Measurements from ENCODE around the gene PLK3.
A peak's percentile ranks its signal among the peaks of the same experiment; 100 is the strongest.
"Not testable (repeated sequence)": the region's sequence is repeated elsewhere in the genome, so short reads cannot be mapped to it uniquely, and the experiment has no call there.

Gene PLK3

DNA sequence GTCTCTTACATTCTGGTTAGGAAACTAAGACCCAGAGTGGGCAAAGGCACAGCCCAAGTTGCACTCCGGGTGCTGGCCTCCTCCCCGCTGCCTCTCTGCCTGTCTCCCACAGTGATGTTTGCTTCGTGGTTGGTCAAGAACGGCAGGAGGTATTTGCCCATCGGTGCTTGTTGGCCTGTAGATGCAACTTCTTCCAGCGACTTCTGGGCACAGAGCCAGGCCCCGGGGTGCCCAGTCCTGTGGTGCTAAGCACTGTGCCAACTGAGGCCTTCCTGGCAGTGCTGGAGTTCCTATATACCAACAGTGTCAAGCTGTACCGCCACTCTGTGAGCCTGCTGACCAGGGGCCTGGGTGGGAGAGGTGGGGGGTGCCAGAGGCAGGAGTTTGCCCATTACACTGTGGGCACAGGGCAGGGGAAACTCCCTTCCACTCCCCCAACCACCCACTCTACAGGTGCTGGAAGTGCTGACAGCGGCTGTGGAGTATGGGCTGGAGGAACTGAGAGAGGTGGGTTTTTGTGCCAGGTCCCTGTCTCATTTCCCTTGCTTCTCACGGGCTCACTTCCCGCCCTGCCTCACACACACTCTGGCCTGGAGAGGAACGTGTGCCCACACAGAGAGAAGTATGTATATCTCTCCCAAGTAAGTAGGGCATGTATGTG is 10.1 kb downstream of the PLK3 start:
- DNase-seq = no peak

- not testable (repeated sequence) for DNase-seq
These were observed 10.6 kb downstream of the PLK3 start for GRCh38 chr1:44810762-44811105.

DNA sequence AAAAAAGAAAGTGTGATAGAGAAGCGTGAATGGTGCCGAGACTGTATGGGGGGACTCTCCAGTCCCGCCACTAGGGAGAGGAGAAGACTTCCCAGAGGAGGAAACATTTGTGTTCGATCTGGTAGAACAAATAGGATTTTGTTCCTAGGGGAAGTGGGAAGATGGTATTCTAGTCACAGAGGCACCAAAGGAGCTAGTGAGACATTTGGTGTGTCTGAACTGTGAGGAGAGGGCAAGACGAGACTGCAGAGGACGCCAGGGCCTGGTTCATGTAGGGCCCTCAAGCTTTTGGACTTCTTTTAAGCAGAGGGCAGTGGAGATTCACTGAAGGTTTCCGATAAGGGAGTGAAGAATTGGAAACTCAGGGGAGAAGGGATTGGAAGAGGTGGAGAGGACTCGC is 11.1 kb downstream of the PLK3 start:
- no peak for DNase-seq

DNA sequence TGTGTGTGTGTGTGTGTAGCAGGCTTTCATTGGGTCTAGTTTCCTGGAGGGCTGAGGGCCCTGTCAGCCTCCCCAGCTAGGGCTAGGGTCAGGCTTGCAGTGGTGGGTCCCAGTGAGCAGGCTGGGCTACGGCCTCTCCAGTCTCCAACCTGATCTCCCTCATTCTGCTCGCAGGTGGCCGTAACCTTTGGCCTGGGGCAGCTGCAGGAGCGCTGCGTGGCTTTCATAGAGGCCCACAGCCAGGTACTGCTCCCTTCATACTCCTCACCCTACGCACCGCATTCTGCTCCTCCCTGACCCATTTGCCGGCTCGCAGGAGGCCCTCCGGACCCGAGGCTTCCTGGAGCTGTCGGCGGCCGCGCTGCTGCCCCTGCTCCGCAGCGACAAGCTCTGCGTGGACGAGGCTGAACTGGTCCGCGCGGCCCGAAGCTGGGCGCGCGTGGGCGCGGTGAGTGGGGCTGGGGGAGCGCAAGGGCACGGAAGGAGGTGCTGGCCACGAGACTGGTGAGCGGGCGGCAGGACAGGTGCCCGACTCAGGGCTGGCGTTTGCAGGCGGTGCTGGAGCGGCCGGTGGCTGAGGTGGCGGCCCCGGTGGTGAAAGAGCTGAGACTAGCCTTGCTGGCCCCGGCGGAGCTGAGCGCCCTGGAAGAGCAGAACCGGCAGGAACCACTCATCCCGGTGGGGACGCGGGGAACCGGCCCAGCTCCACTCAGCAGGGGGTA is 12.8 kb downstream of the PLK3 start:
- no peak for DNase-seq

GRCh38 chr1:44815926-44816325 is 15.7 kb downstream of the PLK3 start:
- not testable (repeated sequence) for DNase-seq

GRCh38 chr1:44817307-44817706 is 17.1 kb downstream of the PLK3 start:
- no peak for DNase-seq

- DNase-seq = no peak
These were observed 17.8 kb downstream of the PLK3 start for GRCh38 chr1:44817771-44818495.

DNA sequence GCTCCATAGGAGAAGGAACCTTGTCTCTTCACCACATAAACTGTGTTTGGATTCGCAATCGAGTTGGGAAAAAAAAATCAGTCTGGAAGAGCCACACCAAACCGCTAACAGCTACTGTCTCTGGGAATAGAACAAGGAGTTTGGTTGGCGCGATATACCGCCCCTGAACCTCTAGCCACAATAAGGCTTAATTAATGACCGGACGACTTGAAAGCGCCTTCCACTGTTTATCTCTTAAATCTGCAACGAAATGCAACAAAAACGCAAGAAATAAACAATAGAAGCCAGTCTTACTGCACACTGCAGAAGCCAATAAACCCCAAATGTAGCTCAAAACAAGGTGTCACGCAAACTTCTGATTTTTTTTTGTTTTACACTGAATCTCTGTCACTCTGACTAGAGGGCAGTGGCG is 19.0 kb downstream of the PLK3 start:
- DNase-seq = peak; percentile 67

GRCh38 chr1:44819608-44820327 is 19.6 kb downstream of the PLK3 start:
- peak; percentile 97 for DNase-seq

DNA sequence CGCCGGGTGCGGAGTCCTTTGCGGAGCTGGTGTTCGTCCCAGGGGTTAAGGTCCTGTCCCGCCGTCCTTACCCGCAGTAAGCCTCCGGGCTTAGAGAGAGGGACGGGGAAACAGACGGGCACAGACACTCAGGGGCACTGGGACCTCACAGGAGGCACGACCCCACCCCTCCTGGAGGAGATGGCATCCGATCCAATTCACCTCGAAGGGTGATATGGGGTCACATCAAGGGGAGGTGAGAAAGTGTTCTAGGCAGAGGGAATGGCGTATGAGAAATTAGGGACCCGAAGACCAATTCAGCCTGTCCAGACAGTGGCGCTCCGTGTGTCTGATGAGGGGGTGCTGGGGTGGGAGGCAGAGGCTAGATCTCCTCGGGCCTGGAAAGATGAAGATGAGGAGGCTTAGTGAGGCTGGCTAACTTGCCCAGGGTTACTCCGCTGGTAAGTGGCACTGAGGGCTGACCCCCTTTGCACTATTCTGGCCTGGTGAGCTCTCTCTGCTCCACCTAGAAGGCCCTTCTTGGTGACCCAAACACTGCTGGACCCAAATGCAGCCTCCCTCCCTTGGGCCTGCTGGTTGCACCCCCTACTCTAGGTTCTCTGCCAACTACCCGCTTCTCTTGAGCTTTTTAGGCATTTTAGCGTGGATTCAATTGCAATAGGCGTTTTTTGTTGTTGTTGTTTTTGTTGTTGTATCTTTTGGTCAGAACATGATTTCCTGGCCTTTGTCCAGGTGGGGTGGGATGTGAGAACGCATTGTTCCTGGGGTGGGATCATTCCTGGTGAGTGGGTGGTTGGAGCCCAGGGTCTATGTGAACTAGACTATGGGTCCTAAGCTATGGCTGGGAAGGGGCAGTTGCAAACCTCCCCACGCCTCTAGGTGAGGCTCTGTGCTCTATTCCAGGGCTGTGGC is 20.4 kb downstream of the PLK3 start:
- DNase-seq = no peak

DNA sequence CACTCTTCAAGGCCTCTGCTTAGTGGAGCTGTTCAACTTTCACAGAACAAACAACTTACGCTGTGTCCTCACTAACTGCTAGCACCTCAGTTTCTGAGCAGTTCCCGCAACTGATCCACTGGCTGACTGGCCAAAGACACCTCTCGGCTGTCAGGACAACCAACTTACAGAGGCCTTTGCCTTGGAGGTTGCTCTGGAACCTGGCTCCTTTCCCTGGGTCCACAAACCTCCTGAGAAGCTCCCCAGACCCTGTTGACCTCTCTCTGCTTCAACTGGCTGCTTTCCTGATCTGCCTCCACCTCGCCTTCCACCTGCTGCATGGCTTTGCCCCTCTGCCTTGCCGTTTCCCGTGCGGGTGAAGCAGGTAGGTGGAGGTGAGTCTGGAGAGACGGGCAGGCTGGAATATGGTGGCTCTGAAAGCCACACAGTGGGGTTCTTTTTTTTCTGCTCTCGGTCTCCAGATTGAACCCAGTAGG is 21.1 kb downstream of the PLK3 start:
- no peak for DNase-seq

GRCh38 chr1:44822131-44822701 is 22.0 kb downstream of the PLK3 start:
- DNase-seq = no peak

- DNase-seq = no peak
These were observed 22.8 kb downstream of the PLK3 start for GRCh38 chr1:44822981-44823451.

DNA sequence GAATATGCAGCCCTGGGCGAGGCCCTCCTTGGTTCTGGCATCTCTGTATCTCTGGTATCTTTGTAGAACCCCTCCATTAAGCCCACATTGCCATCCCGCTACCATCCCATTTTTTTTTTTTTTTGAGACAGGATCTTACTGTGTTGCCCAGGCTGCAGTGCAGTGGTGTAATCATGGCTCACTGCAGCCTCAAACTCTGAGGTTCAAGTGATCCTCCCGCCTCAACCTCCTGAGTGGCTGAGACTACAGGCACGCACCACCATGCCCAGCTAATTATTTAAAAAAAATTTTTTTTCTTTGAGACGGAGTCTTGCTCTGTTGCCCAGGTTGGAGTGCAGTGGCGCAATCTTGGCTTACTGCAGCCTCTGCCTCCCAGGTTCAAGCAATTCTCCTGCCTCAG is 24.2 kb downstream of the PLK3 start:
- DNase-seq = not testable (repeated sequence)

GRCh38 chr1:44826375-44827196 is 26.4 kb downstream of the PLK3 start:
- DNase-seq = no peak

DNA sequence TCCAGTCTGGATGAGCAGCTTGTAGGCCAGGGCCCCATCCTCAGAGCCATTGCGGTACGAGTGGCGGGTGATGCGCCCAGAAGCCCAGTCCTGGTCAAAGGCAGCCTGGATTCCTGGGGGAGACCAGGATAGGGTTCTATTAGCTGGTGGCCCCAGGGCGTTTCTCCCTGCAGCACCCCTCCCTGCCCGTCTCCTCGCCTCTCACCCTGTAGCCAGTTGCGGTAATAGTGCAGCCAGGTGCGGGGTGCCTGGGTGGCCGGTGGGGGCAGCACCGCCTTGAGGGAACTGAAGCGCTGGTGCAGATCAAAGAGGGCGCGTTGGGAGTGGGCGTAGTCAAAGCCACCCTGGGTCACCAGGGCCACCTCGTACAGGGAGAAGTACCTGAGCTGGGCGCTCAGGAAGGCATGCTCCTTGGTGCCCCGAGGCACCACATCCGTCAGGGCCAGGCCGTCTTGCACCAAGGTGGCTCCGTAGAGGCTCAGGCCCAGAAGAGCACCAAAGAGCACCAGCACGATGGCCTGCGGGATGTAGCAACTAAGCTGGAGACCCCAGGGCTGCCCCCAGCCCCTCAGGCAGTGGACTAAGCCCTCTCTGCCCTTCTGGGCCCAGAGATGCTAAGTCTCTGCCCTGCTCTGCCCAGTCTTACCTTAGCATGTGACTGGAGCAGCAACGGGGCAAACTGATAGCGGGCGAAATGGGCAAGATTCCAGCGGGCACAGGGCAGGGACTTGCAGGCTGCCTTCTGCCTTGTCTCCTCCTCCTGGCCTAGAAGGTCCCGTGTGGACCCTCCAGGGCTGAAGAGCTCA is 27.2 kb downstream of the PLK3 start:
- no peak for DNase-seq

DNA sequence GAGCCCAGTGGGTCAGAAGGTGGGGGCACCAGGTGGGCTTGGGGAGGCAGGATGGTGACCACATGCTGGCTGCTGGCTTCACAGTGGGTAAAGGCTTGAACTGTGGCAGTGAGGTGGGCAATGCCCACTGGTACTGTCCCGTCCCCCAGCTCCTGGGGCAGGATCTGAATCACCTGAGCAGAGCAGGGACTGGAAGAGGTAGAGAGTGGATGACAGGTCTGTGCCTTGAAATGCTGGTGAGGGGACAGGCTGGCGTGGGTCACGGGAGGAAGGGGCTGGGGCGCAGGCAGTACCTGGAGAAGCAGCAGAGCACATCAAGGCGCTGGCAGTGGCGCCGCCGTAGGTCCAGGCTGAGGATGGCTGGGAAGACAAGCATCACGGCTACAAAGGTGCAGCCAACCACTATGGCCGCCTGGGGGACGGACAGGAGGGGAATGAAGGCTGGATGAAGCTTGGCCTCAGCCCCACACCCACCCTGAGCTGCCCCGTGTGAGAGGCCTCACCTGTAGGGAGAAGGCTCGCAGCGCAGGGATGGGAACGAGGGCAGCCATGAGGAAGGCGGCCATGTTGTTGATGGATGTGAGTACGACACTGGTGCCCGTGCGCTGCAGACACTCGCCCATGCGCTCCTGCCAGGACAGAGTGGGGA is 27.9 kb downstream of the PLK3 start:
- DNase-seq = no peak

- no peak for DNase-seq
These were observed 28.8 kb downstream of the PLK3 start for GRCh38 chr1:44828841-44829440.
